HG03457 (cell line): ENCODE measurements around the gene CCDC78.

ENCODE experiments used
- ATAC-seq: cut with Tn5 transposase; IDR thresholded peaks from one replicate; pipeline ENCODE4 v1.9.1; 2021; ENCODE audit warnings: moderate number of reproducible peaks; ENCODE audit not compliant: unreplicated experiment

CCDC78 gene

GRCh38 chr16:680967-681745 is 45.1 kb downstream of the CCDC78 start:
- no peak for ATAC-seq

- no peak for ATAC-seq
Observed at GRCh38 chr16:680625-680945, 45.7 kb downstream of the CCDC78 start.

GRCh38 chr16:679814-680624 is 46.2 kb downstream of the CCDC78 start, which contains the start of gene STUB1:
STUB1 (plus strand) TSS chr16:680410; CDS start chr16:680526, 116 bp downstream.
- ATAC-seq: no peak

GRCh38 chr16:678858-679813 is 47.1 kb downstream of the CCDC78 start:
- ATAC-seq: no peak

GRCh38 chr16:678209-678857 is 47.9 kb downstream of the CCDC78 start:
- no peak for ATAC-seq

GRCh38 chr16:677316-678190 is 48.7 kb downstream of the CCDC78 start:
- ATAC-seq: no peak

GRCh38 chr16:676913-677312 is 49.3 kb downstream of the CCDC78 start:
- ATAC-seq: no peak

- ATAC-seq: no peak
Observed at GRCh38 chr16:676565-676902, 49.7 kb downstream of the CCDC78 start.

GRCh38 chr16:675884-676564 is 50.2 kb downstream of the CCDC78 start:
- ATAC-seq: no peak

GRCh38 chr16:674968-675883 is 51.0 kb downstream of the CCDC78 start, which contains the start of gene RHBDL1:
RHBDL1 (plus strand) TSS chr16:675671; CDS start chr16:675791, 120 bp downstream.
- no peak for ATAC-seq

GRCh38 chr16:674214-674881 is 51.9 kb downstream of the CCDC78 start:
- no peak for ATAC-seq

- no peak for ATAC-seq
Observed at GRCh38 chr16:673399-673991, 52.7 kb downstream of the CCDC78 start.

GRCh38 chr16:672851-673250 is 53.4 kb downstream of the CCDC78 start:
- ATAC-seq: no peak
